GM12865 (cell line): ENCODE data around the gene MAML3.
A peak's percentile ranks its signal among the peaks of the same experiment; 100 is the strongest.

Source experiments
- DNase-seq: peaks from one replicate; pipeline ENCODE4 v3.0.0; 2010; ENCODE audit warnings: low read depth
- H3K4me3 ChIP-seq: 2 replicates; pipeline ENCODE4 v1.5.1; 2011; ENCODE audit warnings: mild to moderate bottlenecking, low read depth, low read length, control low read depth
- CTCF ChIP-seq: IDR thresholded peaks from 2 replicates; pipeline ENCODE4 v1.5.1; 2011; ENCODE audit warnings: low read length, control low read depth, low read depth, inconsistent platforms; ENCODE audit not compliant: insufficient read depth; ENCODE audit errors: missing control alignments

Gene MAML3

GRCh38 chr4:139893801-139894200 is 260.2 kb downstream of the MAML3 start:
- TF ChIP-seq CTCF: no peak
- H3K4me3 ChIP-seq: no peak overlapping the region
- no peak for DNase-seq

GRCh38 chr4:139892973-139893736 is 260.8 kb downstream of the MAML3 start:
- no peak for DNase-seq
- no peak overlapping the region for H3K4me3 ChIP-seq
- TF ChIP-seq CTCF: no peak

GRCh38 chr4:139890816-139891215 is 263.2 kb downstream of the MAML3 start:
- DNase-seq: no peak
- H3K4me3 ChIP-seq: no peak overlapping the region
- TF ChIP-seq CTCF: no peak

GRCh38 chr4:139889901-139890300 is 264.1 kb downstream of the MAML3 start:
- TF ChIP-seq CTCF: no peak
- no peak overlapping the region for H3K4me3 ChIP-seq
- no peak for DNase-seq

- DNase-seq: no peak
- no peak overlapping the region for H3K4me3 ChIP-seq
- TF ChIP-seq CTCF: no peak
These were observed 264.7 kb downstream of the MAML3 start for GRCh38 chr4:139889264-139889663.

DNA sequence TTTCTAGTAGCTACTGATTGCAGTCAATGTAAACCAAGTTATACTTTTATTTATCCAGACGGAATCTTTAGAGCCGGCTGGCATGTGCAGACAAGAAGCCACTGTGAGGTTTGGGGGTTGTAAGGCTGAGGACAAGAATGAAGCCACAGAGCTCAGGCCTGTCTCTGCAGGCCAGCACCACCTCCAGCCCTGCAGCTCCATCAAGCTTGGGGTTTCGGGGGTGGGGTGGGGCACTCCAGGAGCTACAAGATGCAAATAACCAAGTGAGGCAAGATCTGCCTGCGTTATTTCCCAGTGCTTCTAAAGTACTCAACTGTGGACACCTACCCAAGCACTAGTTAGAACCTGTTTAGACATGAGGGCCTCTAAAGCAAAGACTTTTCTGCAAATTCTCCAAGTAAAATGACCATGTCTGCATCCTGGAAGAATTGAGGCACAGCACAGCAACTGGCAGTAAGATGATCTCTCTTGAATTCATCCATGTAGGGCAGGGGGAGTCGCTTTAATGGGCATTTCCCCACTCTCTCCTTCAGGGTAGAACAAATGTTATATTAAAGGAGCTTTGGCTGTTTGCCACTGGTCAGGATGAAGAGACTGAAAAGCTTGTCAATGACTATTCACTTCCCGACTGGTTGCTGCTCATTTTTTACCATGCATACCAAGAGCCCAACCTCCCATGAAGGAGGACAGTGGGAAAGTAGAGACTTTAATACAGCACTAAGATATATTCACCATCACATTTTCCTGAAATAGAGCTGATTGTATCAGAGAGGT is 265.8 kb downstream of the MAML3 start:
- H3K4me3 ChIP-seq: no peak overlapping the region
- peak; percentile 43 for DNase-seq
- TF ChIP-seq CTCF: no peak

DNA sequence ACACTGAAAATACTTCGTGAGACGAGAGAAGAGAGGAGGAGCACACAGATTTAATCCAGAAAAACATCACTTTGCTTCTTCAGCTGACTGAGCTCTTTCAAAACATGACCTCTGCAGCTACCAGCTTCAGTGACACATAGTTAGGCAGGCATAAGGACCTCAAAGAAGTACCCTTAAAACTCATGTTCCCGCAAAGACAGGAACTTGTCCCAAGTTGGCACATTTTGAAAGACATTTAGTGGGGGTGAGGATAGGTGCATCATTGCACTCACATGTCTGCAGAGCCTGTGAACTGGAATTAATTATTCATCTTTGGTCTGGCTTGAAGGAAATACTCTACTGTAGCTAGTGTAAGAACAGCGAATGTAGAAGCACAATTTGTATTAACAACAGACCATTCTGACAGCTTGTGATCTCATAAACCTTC is 266.6 kb downstream of the MAML3 start:
- no peak overlapping the region for H3K4me3 ChIP-seq
- no peak for DNase-seq
- TF ChIP-seq CTCF: no peak
